ENCODE data around the gene AFM.

Gene AFM

DNA sequence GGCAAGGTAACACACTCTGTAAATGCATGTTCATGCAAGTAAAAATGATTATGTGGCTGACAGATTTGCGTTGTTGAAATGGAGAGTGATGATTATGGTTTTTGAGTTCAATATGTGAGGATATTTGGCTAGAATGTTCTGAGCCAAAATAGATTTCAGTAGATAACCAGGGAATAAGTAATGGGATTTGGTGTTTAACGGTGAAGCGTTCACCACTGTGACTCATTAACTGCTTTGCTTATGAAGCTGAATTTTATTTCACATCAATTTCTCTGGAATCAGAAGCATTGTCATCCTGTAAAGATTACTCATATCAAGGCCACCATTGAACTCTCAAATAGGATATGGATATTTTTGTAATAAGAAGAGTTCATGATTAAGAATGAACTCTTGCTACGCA is 33.9 kb upstream of the AFM start:
- intact Hi-C loops (cut with DNase I) = no loop called here
- no peak for DNase-seq

DNA sequence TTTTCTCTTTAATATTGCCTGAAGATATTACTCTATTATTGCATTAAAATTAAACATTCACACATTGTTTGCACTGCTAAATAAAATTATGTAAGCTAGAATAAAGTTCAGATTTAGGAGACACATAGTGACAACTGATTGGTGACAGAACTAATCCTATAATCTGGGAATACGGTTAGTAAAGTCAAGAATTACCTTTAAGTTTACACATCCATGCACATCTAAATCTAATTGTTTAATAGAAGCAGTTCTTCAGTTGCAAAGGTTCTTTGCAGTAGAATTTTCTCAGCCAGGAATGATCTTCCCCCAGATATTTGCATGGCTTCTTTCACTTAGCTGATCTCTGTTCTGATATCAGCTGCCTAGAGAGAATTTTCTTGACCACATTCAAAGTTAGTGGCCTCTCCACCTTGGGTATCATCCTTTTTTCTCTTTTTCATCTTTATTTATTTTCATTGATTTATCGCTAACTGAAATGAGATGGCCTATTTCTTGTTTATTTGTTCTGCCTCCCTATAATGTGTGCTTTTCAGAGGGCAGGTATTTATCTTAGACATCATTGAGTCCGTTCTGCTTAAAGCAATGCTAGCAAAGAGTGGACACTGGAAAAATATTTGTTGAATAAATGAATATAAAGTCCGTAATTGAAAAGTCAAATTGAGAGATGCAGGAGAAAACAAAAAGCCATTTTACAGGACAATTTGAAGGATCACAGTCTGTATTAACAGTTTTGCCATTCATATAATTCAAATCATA is 32.9 kb upstream of the AFM start:
- intact Hi-C loops (cut with DNase I) = no loop called here
- DNase-seq = no peak

- DNase-seq = peak in 2 of 42 donors; percentile 6 to 49
- intact Hi-C loops (cut with DNase I) = no loop called here
These were observed 31.0 kb upstream of the AFM start for GRCh38 chr4:73450398-73451004.

DNA sequence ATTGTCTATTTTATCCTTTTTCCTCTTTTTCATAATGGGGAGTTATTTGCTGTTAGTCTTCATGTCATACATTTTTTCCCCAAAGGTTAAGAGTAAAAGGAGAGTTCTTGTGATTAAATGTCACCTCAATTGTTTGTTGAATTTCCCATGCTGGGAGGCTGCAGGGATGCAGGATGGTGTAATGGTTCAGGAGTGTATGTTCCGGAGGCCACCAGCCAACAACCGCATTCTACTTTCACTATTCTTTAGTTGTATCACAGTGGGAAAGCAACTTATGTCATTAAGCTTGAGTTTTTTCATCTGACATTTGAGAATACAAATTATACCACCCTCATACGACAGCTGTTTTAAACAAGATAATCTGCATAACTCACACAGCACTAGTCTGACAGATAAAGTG is 30.1 kb upstream of the AFM start:
- intact Hi-C loops (cut with DNase I) = no loop called here

GRCh38 chr4:73451981-73452747 is 29.4 kb upstream of the AFM start:
- intact Hi-C loops (cut with DNase I) = no loop called here
- no peak for DNase-seq

More for the DNA sequence above, 30.1 kb upstream of the AFM start:
- no peak for DNase-seq

- DNase-seq = no peak
- intact Hi-C loops (cut with DNase I) = no loop called here
These were observed 28.4 kb upstream of the AFM start for GRCh38 chr4:73452953-73453700.

DNA sequence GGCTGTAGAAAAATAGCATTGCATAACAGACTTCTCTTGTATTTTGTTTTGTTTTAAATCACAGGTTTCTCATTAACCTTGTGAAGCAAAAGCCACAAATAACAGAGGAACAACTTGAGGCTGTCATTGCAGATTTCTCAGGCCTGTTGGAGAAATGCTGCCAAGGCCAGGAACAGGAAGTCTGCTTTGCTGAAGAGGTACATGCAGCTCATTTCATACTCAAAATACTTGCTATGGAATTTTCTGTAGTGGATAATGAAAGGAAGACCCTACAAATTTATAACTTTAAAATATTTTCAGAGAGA is 27.9 kb upstream of the AFM start:
- intact Hi-C loops (cut with DNase I) = no loop called here
- DNase-seq = no peak

DNA sequence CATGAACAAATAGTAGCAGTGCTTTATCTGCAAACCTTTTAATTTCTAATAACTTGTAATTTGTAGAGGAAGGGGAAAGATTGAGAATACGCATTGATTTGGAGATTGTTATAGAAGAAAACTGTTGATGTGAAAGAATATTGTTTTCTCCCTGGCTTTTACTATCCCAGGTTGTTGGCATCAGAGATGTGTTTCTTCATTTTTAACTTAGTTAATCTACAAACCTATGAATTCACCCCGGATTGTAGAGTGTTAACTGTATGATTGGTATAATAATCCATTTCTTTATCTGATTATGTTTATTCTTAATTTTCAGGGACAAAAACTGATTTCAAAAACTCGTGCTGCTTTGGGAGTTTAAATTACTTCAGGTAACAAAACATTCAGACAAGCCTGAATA is 26.6 kb upstream of the AFM start:
- intact Hi-C loops (cut with DNase I) = no loop called here

GRCh38 chr4:73456177-73457022 is 25.1 kb upstream of the AFM start:
- intact Hi-C loops (cut with DNase I) = no loop called here

More for the DNA sequence above, 26.6 kb upstream of the AFM start:
- no peak for DNase-seq

GRCh38 chr4:73458184-73459047 is 23.1 kb upstream of the AFM start:
- intact Hi-C loops (cut with DNase I) = no loop called here
- no peak for DNase-seq

More at GRCh38 chr4:73456177-73457022, 25.1 kb upstream of the AFM start:
- DNase-seq = no peak

GRCh38 chr4:73459048-73459421 is 22.5 kb upstream of the AFM start:
- intact Hi-C loops (cut with DNase I) = no loop called here
- no peak for DNase-seq

- no peak for DNase-seq
- intact Hi-C loops (cut with DNase I) = no loop called here
These were observed 20.5 kb upstream of the AFM start for GRCh38 chr4:73460913-73461522.

- no peak for DNase-seq
- intact Hi-C loops (cut with DNase I) = no loop called here
These were observed 13.4 kb upstream of the AFM start for GRCh38 chr4:73468170-73468569.

DNA sequence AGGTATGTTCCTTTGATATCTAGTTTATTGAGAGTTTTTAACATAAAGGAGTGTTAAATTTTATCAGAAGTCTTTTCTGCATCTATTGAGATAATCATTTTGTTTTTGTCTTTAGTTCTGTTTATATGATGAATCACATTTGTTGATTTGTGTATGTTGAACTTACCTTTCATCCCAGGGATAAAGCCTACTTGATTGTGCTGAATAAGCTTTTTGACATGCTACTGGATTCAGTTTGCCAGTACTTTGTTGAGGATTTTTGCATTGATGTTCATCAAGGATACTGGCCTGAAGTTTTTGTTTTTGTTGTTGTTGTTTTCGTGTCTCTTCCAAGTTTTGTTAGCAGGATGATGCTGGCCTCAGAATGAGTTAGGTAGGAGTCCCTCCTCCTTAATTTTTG is 10.8 kb upstream of the AFM start:
- intact Hi-C loops (cut with DNase I) = no loop called here
- no peak for DNase-seq

DNA sequence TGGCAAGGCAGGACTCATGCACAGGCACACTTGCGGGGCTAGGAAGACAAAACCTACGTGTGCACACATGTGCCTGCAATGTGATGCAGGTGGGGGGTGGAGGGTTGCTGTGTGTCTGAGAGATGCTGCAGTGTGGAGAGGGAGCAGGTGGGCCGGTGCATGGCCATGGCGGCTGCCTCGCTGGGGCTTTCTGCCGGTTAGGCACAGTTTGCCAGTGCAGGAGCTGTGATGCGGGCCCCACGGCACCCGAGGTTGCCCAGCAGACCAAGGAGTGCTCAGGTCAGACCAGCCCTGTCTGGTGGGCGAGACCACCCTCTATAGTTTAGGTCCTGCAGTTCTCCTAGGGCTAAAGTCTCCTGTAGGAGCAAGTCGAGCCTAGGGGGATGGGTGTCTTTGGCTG is 4.4 kb upstream of the AFM start:
- intact Hi-C loops (cut with DNase I) = no loop called here
- DNase-seq = no peak

DNA sequence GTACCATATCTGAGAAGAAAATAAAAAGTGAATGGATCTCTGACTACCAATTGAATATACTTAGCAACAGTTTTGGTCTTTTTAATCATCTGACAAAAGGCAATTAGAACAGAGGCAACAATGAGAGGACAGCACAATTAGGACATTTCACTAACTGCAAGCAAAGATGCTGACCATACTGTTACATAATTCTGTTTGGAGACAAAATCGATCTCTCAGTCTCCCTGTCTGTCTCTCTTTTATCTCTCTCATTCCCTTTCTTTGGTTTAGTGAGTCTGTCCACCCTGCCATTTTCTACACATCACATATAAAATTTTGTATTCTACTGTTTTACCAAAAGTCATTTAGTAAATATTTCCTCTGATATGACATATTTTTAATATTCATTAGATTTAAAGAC is 2.2 kb upstream of the AFM start:
- intact Hi-C loops (cut with DNase I) = no loop called here
- DNase-seq = no peak

DNA sequence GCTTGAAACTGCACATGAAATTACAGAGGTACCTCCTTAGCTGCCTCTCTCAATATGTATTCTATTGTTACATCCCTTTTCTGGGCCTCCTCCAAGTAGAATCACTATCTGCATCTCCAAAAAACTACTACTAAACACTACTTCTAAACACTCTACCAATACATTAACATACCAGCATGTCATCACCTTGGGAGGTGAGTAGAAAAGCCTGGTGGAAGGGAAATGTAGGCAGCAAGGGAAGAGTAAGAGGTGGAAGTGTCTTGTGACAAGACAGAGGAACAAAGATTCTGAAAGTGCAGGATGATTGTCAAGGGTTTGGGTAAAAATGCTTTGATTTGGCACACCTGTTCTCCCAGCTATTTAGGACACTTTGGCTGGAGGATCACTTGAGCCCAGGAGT is 3.5 kb downstream of the AFM start:
- no peak for DNase-seq
- intact Hi-C loops (cut with DNase I) = no loop called here

- intact Hi-C loops (cut with DNase I) = no loop called here
- DNase-seq = no peak
These were observed 4.1 kb downstream of the AFM start for GRCh38 chr4:73485596-73485995.
